Measurements from ENCODE around the gene CYRIA. TPM values are rescaled to one million over a fixed set of nuclear protein-coding genes. Genes with fewer than 3 reads are reported as not detected.

CYRIA gene
- polyA plus RNA-seq, 1 donor: 3.3 TPM

DNA sequence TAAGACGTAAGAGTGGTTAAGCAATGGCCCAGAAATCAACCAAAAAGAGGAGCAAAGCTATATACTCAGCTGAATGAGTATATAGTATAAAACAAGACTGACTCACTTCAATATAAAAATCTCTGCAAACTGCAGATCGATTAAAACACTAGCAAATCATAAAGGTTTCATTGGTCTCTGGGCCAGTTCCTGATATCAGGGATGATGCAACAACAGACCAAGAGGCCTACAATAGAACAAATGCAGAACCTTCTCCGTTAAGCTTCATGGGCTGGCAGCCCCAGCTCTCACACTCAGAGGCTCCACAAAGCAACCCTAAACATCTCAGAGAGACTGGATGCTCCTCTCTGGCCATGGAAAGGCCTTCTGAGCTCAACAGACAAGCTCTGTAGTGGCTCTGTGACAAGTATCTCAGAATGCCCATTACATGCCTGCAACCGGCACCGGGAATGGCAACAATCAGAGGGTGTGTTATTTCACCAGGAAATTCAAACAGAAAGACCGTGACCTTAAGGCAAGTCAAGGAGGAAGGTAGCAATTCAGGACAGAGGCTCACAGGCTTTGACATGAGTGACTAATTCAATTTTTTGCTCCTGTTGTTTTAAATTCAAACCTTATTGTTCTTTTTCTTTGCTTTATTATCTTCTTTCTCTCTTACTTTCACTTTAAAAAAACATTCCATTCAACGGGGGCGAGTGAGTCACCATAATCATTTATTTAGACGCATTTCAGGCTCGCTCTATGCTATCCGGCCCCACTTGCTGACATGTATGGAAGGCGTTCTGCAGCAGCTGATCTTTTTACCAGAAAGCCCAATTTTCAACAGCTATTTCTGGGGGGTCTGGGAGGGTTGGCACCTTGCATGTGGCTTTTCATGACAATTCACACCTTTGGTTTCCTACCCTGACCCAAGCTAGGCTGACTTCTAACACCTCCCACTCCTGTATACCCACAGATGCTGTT, 15.1 kb downstream of the CYRIA start:
- DNase-seq: no peak

DNA sequence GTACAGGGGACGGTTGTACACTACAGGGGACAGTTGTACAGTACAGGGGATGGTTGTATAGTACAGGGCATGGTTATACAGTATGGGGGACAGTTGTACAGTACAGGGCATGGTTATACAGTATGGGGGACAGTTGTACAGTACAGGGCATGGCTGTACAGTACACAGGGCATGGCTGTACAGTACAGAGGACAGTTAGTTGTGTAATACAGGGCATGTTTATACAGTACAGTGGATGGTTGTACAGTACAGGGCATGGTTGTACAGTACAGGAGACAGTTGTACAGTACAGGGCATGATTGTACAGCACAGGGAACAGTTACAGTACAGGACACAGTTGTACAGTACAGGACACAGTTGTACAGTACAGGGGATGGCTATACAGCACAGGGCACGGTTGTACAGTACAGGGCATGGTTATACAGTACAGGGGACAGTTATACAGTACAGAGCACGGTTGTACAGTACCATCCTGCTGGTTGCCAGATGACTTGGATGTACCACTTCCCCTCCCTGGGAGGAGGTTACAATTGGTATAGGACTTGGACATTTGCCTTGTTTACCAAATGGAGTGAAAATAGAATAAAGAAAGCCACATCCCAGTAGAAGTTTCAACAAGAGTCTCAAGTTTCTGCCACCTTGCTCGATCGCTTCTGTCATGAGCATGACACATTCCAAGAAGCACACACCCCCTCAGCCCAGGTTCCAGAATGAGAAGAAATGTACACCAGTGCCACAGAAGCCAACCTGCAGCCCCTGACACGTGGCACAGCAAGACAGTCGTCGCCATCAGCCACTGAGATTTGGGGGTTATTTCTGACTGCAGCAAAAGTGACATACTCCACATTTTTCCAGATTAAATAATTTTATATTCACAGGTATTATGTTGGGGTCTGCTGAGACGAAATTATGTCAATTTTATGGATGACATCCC, 16.0 kb downstream of the CYRIA start:
- no peak for DNase-seq

DNA sequence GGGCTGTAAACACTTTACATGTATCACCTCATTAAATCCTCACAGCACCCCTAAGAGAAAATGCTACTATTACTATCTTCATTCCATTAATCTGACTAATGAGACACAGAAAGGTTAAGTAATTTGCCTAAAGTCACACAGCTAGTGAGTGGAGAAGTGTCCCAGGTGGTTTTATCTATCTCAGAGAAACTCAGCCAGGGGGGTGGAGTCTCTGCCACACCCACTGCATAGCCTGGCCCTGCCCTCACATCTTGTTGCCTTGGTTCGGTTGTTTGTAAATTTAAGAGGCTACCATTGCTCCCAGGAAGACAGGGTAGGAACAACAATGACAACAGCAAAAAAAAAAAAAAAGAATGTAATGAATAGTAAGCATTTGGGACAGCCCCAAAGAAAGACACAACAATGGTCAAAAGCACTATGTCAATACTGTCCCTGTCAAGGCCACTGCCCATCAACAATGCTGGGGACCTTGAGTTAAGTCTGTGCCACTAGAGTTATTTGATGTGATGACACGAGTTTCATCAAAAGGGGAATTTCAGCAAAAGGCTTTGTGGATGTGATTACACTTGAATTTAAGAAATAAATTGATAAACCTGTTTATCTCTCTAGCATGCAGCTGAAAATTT, 17.5 kb downstream of the CYRIA start:
- no peak for DNase-seq

DNA sequence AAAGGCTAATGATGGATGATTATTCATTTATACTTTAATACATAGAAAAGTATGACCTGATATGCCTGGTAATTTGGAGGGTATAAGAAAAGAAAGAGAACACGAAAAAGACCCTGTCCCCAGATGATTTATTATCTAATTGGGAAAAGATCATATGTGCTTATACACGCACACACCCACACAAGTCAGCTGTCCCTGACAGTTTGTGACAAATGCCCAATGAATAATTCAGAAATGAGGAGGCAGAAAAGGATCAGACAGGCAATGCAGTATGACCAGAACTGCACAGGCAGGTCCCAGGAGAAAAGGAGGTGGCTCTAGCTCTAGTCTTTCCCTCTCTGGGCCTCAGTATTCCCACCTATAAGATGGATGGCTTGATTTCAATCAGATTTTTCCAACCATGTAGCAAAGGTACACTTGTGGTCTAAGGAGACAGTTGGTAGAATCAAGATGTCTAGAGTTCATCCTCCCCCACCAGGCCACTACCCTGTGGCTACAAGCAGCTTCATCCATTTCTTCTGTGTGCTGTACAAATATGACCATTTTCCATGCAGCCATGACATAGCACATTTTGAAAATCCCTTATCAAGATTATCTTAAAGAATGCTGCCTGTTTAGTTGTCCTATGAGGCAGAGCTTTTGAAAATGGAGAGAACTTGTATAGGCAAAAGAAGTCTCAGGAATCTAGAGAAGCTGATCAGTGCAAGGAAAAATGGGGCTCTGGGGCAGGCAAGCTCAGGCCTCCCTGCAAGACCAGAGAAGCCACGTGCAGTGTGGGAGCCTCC, 19.7 kb downstream of the CYRIA start:
- DNase-seq: no peak

DNA sequence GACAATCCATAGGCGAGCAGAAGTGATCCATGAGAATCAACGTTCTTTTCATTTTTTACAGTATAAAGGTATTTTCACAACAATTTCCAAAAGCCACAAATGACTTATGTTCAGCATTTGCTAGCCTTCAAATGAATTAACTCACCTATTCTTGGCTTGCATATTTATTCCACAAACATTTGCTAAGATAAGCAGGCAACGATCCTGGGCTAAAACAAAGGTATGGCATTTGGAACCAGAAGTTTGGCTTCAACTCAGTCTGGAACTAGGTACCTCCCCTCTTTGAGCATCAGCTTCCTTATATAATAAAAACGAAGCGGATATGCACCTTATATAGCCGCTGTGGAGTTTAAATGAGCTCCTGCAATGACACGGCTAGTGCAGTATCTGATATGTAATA, 20.5 kb downstream of the CYRIA start:
- DNase-seq: no peak

DNA sequence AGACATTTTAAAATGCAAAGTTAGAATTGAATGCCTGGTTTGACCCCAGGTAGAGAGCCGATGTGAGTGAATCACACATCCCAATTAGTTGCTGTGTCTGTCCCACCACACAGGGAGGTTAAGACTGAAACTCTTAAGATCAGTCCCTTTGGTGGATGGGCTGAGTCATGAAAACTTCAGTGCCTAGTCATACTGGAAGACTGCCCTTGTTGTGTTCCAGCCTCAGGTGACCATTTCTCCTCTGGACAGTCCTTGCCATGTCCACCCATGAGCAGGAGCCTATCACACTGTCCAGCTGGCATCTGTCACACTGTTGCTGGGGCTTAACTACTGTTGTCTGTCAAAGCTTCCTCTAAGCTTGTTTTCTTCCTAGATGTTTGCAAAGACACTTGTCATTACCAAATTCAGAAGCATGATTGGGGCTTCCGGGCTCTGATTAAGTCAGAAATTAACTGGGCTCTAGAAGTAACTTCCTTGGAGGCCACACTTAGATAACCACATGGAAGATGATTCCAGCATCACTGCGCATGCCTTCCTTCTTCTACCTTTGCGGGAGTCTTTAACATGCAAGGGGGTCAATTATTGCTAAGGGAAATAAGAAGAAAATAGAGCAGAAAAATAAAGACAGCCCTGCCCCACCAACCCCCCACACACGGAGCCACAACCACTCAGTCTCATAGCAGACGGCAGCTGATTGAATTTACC, 21.3 kb downstream of the CYRIA start:
- DNase-seq: no peak

DNA sequence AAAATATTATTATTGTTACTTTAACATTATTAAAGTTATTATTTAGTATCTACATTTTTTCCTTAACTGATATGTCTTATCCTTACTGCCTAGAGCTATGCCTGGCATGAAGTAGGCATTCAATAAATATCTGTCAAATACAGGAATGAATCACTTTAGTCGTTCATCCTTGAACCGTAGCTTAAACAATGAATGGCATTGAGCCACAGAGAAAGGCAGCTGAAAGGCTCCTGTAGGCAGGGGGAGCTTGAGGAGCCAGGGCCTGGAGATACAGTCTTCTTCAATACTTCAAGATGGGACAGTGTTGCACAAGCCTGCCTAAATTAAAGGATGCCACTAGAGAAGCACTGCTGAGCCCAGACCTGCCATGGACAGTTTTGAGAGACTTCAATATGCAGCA, 22.5 kb downstream of the CYRIA start:
- DNase-seq: no peak

DNA sequence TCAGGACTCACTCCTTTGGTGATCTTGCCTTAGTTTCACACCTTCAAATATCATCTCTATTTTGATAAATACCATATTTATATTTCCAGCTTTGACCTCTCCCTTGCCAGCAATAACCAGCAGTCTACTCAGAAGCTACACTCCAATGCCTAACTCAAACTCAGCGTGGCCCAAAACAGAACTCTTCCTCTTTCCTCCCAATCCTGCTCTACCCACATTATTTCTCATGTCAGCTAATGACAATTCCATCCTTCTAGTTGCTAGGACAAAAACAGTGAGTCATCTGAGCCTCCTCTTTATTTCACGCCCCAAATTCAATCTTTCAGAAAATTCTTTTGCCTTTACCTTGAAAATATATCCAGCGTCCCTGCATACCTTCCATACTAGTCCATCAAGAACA, 23.5 kb downstream of the CYRIA start:
- DNase-seq: no peak

DNA sequence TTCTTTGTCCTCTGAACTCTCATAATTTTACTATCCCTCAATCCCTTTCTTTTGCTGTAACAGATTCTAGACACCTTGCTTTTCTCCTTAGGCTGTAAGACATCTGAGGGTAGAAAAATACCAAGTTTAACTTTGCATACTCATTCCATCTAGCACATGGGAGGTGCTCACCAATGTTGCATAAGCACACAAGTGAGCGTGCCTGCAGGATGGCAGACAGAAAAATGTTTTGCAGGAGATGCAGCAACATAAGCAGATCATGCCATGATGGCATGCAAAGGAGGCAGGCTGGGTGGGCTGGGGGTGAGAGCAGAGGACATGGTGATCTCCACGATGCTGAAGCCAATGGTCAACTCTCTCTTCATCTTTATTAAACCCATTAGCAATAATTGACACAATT, 24.1 kb downstream of the CYRIA start:
- DNase-seq: no peak

DNA sequence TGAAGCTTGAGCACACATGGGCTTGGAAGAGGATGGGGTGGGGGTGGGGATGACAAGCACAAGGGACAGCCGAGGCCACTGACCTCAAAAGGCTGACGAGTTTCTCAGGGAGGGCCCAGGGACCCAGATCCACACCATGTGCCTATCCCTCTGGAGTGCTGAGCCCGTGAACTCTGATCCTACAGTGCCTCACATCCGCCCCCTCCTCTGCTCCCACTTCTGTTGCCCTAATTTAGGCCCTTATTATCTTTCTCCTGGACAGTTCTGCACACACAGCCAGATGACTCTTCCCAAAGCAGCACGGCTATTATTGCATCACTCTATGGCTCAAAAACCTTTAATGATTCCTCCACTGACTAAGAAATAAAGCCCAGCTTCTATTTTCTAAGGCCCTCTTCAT, 24.8 kb downstream of the CYRIA start:
- no peak for DNase-seq

DNA sequence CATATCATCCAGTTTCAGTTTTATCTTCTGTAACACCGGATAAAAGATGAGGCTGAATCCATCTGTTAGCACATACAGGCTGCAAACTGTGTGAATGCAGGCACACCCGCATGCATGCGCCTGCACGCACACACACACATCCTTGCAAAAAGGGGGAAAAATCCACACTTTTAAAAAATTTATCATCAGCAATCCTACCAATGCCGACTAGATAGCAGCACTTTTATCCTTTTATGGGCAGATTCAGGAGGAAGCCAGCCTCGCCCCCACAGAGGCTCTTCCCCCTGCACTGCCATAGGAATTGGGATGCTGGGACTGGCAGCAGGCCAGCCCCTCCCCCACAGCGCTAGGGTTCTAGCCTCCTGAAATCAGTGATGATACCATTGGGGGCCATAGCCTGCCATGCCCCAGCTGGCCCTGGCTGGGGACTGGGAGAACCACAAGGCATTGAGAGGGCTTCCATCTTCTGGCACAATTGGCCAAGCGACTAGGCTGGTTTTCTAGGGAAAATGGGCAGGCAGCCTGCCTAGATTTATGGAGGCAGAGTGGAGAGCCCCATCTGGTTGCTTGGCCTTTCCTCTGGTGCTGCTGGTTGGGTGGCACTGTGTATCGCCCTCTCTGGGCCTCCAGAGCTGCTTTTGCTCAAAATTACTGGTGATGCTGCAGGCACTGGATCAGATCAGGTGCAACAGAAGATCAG, 25.5 kb downstream of the CYRIA start:
- no peak for DNase-seq

DNA sequence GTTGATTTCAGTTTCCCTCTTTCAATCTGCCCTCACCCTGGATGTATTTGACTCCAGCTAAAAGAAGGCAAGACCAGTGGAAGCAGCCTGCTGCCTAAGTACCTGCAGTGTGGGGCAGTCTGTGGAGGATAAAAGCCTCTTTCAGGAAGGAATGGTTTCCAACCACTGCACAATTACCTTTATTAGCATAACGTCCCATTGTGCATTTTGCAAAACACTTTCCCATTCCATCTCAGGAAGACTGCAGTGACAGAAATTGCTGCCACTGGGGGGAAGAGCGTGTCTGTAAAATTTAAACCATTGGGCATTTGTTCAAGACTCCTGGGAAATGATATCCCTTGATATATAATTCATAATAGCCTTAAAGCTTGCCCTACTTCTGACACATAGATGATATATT, 26.2 kb downstream of the CYRIA start:
- DNase-seq: no peak

DNA sequence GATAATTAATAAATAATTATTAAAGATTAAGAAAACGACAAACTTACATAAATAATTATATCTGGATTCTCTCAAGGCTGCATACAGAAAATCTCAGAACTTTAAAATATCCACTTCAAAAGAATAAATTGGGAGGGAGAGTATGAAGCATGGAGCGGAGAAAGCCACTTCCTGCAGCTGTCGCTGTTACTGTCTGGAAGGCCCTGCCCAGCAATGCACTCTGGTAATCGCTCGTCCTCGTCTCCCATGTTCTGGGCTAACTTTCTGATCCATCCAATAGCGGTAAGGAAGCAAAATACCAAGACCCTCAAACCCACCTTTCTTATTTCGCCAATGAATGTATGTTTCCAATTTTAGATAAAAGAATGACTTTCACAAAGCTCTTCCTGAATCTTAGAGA, 26.7 kb downstream of the CYRIA start:
- DNase-seq: no peak

DNA sequence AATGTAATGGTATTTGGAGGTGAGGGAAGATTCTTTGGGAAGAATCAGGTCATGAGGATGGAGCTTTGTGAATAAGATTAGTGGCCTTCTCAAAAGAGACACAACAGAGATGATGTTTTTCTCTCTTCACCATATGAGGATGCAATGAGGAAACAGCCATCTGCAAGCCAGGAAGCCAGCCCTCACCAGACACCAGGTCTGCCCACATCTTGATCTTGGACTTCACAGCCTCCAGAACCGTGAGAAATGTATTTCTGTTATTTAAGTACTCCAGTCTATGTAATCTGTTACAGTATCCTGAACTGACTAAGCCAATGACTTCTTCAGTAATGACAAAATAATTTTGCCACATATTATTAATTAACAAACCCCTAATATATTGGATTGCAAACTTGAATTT, 28.3 kb downstream of the CYRIA start:
- DNase-seq: no peak

DNA sequence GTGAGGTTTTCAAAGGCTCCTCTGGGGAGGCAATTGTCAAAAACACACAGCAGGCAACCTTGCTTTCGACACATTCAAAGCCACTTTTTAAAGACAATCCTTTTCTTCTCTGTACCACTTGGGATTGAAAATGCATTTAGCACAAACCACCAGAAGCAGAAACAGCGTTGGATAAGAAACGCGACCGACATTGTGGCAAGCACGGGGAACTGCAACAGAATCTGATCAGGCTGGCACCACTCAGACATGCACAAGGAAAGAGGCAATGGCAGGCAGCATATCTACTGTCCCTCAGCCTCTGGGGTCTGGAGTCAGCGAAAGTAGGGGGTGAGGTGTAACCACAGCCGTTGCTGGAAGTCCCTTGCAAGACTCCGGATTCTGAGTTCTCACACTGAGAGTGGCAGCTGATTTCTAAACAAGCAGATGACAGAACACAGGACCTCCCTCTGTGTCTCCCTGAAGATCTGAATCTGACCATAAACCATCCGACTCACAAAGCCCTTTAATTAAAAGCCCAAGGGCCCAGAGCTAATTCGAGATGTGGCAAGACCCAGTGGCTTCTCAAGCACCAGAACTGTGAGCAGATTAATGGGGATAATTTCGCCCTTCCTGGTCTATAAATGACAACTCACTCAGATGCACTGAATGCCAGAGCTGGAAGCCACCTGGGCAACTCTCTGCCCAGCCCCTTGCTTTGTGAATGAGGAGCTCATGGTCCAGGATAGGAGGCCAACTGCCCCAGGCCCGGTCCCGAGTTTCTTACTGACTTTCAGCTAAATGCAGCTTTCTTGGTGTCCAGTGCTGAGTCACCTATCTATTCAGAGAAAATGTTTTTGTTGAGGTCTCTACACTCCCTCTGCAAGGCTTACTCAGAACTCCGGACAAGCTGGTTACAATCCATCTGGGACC, 29.6 kb downstream of the CYRIA start:
- DNase-seq: no peak

DNA sequence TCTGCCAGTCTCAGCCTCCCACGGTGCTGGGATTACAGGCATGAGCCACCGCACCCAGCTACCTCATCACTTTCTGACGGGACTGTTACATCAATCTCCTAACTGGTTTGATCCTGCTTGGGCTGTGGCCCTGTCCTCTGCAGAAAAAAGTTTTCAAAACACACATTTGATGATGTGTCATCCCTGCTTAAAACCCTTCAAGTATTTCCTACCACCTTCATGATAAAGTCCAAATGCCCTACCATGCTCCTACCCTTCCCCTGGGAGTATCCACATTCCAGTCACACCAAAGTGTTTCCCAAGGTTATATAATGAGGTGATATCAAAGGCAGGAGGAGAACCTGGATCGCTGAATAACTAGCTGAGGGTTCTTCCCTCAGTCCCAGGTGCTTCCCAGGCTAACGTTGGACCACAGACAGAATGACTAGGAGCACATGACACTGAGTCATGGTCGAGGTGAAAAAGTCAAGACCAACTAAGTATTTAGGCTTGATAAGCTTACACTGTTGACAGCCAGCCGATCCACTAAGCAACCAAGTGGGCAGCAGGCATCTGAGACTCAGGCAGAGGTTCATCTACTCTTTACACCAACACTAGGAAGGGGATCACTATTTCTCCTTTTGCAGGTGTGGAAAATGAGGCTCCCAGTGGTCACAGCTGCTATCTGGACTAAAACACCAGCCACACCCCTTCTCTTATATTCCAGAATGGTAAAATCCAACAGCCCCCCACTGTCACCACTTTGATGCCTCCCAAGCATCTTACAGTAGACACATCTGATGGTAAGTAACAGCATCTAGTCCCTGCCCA, 31.8 kb downstream of the CYRIA start:
- no peak for DNase-seq

DNA sequence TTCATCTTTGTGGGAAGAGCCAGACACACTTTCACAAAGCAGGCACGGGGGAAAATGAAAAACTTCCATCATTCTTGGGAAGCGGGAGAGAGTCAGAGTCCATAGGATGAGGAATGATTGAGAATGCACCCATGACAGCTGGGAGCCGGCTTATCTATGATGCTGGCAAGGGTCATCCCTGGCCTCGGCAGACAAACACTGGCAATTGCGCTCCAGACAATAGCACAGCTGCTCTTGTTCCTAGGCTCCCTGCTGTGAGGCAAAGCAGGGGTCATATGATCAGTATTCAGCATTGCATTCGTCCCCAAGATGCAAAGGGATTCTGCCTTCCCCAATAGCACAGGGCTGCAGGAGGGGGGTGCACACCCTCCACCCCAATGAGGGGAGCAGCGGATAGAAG, 33.0 kb downstream of the CYRIA start:
- DNase-seq: no peak

DNA sequence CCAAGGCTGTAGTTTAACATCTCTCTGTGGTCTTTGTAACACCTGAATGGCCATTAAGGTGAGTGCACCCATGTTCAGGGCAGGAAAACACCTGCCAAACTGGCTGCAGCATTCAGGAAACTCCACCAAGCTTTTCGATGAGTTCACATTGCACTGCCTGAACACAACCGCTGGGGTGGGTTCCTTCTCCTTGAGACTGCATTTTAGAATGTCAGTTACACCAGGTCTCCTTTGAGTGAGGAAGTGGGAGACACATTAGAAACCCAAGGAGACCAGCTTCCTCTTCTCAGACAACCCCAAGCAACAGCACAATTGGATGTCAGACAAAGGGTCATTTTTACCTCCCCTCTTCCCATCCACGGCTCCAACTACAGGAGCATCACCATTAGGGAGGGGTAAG, 35.2 kb downstream of the CYRIA start:
- DNase-seq: no peak

Data from left kidney (tissue), 2 donors.